ENCODE measurements around the gene KLHL40.
A peak's percentile ranks its signal among the peaks of the same experiment; 100 is the strongest.

The KLHL40 gene

GRCh38 chr3:42689421-42690014 lies 4.2 kb downstream of the KLHL40 start:
- no peak for DNase-seq (ENCODE audit: low read depth in 2 of 2)

- no peak for DNase-seq (ENCODE audit: low read depth in 2 of 2)
Observed at GRCh38 chr3:42690191-42690590, 4.9 kb downstream of the KLHL40 start.

- DNase-seq (ENCODE audit: low read depth in 2 of 2), result no peak
Observed at GRCh38 chr3:42690766-42691680, 5.7 kb downstream of the KLHL40 start.

- no peak for DNase-seq (ENCODE audit: low read depth in 2 of 2)
Observed at GRCh38 chr3:42691816-42692666, 6.7 kb downstream of the KLHL40 start.

GRCh38 chr3:42692667-42693529 lies 7.6 kb downstream of the KLHL40 start:
- DNase-seq (ENCODE audit: low read depth in 2 of 2), result no peak

GRCh38 chr3:42693530-42693930 lies 8.2 kb downstream of the KLHL40 start:
- DNase-seq (ENCODE audit: low read depth in 2 of 2), result no peak

GRCh38 chr3:42694366-42694765 lies 9.0 kb downstream of the KLHL40 start:
- no peak for DNase-seq (ENCODE audit: low read depth in 2 of 2)

- DNase-seq (ENCODE audit: low read depth in 2 of 2), result no peak
Observed at GRCh38 chr3:42696356-42697288, 11.3 kb downstream of the KLHL40 start.

GRCh38 chr3:42697289-42698051 lies 12.1 kb downstream of the KLHL40 start:
- DNase-seq (ENCODE audit: low read depth in 2 of 2), result no peak

- no peak for DNase-seq (ENCODE audit: low read depth in 2 of 2)
Observed at GRCh38 chr3:42698216-42698910, 13.0 kb downstream of the KLHL40 start.

GRCh38 chr3:42698911-42699230 lies 13.5 kb downstream of the KLHL40 start:
- DNase-seq (ENCODE audit: low read depth in 2 of 2), result no peak

GRCh38 chr3:42699511-42699971 lies 14.2 kb downstream of the KLHL40 start:
- DNase-seq (ENCODE audit: low read depth in 2 of 2), result no peak

GRCh38 chr3:42700366-42701288 lies 15.3 kb downstream of the KLHL40 start:
- DNase-seq (ENCODE audit: low read depth in 2 of 2), result no peak

- DNase-seq (ENCODE audit: low read depth in 2 of 2), result peak; percentile 28 to 42
Observed at GRCh38 chr3:42701371-42702065, 16.2 kb downstream of the KLHL40 start.

GRCh38 chr3:42702066-42702951 lies 17.0 kb downstream of the KLHL40 start, which contains the start of gene HHATL:
TSS of gene HHATL (minus strand) at chr3:42702798. CDS start at chr3:42700826, 1,972 bp downstream.
- DNase-seq (ENCODE audit: low read depth in 2 of 2), result no peak

All from stimulated activated CD4-positive, alpha-beta T cell treated with anti-CD3 and anti-CD28 coated beads, Interleukin-1b, Interleukin-23, amount 100 ng/mL, for 4 hours (primary cell).